AG20443 (cell line): ENCODE data around the gene KDM4F.
A peak's percentile ranks its signal among the peaks of the same experiment; 100 is the strongest.

Source experiments
- DNase-seq: peaks from one replicate; pipeline ENCODE4 v3.0.0; 2012; ENCODE audit warnings: low spot score, mixed read lengths

KDM4F gene

DNA sequence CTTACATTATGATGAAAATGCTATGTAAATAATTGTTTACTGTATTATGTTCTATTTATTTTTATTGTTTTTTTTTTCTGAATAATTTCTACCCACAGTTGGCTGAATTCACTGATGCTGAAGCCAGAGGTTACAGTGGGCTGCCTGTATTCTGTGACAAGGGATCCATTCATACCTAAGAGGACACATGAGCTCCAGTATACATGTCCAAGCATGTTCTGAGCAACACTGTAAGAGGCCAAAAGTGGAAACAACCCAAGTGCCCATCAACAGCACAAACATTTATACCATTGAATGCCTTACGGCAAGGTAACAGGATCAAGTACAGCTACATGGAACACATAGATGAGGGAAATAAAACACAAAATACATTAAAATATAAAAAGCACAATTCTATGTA lies 16.1 kb downstream of the KDM4F start:
- DNase-seq = no peak

DNA sequence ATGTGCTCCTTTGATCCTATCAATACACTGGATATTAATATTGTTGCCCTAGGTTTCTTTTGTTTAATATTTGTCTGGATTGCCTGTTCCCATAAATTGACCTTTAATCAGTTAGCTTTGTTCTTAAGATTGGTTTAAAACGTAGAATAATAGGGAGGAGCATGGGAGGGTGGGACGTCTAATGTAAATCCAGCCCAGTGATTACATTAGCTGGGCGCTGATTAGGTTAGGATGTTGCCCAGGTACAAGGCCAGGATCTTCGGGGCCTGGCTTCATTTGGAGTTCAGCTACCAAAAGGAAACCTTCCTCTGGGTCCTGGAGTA lies 17.5 kb downstream of the KDM4F start, which contains the start of gene SRSF8:
SRSF8 (plus strand) TSS at position 204 of the 323 bp plus-strand sequence. CDS start 308 bp downstream, outside the sequence.
- no peak for DNase-seq

DNA sequence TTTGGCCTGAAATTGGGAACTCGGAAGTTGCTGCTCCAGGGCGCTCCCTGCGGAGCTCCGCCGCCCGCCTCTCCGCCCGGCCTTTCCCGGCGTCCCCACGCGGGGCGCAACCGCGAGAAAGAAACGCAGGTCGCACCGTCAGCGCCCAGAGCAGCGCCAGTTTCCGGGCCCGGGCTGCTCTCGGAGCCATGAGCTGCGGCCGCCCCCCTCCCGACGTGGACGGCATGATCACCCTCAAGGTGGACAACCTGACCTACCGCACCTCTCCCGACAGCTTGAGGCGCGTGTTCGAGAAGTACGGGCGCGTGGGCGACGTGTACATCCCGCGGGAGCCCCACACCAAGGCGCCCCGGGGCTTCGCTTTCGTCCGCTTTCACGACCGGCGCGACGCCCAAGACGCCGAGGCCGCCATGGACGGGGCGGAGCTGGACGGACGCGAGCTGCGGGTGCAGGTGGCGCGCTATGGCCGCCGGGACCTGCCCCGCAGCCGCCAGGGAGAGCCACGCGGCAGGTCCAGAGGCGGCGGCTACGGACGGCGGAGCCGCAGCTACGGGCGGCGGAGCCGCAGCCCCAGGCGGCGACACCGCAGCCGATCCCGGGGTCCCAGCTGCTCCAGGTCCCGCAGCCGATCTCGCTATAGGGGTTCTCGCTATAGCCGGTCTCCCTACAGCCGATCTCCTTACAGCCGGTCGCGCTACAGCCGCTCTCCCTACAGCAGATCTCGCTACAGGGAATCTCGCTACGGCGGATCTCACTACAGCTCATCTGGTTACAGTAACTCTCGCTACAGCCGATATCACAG lies 18.0 kb downstream of the KDM4F start:
- peak; percentile 89 for DNase-seq

GRCh38 chr11:95067841-95068219 lies 18.6 kb downstream of the KDM4F start:
- no peak for DNase-seq

- DNase-seq = peak; percentile 55
Measured at GRCh38 chr11:95068549-95068948, 19.3 kb downstream of the KDM4F start.

GRCh38 chr11:95070471-95070870 lies 21.2 kb downstream of the KDM4F start:
- no peak for DNase-seq

- no peak for DNase-seq
Measured at GRCh38 chr11:95072948-95073347, 23.7 kb downstream of the KDM4F start.

DNA sequence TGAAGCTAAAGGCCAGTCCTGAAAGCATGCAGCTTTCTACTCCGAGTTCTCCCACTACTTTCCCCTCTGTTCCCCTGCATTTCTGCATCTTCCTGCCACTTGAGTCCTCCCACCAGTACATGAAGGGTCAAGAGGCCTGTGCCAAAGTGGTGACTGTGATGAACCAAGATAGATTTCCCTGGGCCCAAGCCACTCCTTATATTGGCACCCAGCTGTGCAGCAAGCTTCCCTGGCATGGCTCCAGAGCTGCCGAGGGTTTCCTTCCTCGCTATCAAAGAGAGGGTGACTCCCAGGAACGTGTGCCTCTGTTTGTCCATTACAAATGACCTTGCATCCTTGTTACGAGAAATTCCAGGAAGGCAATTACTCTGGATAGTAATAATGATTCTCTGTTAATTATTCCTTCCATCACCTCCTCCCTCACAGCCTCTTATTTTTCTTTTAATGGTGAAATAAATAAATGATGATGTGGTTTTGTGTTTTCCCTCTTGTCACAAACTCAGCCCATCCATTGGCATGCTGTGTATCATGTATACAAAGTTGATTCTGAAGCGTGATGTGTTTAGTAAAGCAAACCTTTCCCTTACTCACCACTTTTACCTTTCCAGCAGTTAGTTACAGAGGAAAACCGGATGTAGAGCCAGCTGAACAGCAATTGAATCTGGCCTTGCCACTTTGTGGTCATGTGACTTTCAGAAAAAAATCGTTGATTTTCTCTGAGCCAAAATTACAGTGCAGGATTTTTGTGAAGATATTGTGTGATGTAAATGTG lies 25.8 kb downstream of the KDM4F start:
- no peak for DNase-seq

DNA sequence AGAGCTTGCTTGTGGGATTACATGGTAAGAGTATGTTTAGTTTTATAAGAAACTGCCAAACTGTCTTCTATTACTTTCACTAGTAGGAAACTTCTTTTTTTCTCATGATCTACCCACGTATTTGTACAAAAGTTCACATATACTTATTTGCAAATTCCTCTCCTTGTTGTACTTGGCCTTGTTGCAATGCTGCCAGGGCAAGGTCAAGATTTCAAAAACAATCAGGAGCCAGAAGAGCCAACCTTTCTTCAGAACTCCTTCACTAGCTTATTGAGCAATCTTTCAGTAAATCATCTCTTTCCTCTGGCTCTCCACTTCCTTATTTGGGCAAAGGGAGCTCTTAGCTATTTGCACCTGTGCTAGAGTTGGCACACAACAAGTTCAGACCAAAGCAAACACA lies 27.2 kb downstream of the KDM4F start:
- peak; percentile 14 for DNase-seq

GRCh38 chr11:95076981-95077380 lies 27.8 kb downstream of the KDM4F start:
- no peak for DNase-seq

DNA sequence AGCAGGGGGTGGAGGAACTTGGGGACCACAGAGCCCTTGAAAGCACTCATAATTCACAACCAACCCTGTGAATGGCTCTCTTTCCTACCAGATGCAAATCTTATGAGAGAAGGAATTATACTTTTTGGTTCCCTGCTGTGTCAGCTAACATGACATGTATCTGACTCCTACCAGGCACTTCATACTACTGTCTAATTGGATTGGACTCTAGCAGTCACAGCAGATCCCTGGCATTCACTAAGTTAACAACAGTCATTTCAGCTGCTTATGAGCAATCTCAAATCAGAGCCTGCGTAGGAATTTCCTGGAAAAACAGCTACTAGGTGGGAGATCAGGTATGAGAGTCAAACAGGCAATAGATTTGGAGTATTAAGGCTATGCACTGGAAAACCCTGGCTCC lies 29.3 kb downstream of the KDM4F start:
- DNase-seq = no peak

GRCh38 chr11:95081010-95081409 lies 31.8 kb downstream of the KDM4F start:
- no peak for DNase-seq

GRCh38 chr11:95081412-95081811 lies 32.2 kb downstream of the KDM4F start:
- DNase-seq = no peak

DNA sequence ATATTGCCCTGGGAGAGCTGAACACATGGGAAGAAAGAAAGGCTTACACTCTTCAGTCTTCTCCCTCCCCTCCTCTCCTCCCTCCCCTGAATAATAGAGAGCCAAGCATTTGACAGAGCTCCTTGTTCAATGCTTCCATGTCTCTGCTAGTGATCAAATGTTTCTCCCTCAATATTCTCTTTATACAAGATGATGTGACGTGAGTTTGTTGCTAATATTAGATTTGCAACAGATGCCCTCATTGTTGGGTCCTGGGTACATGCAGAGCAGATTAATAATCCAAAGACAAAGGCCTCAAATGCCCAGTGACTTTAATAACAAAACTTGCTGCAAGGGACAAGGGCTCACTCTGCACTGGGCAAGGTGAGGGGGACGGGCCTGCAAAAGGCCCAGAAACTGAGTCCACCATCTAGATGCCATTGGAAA lies 33.4 kb downstream of the KDM4F start:
- no peak for DNase-seq

DNA sequence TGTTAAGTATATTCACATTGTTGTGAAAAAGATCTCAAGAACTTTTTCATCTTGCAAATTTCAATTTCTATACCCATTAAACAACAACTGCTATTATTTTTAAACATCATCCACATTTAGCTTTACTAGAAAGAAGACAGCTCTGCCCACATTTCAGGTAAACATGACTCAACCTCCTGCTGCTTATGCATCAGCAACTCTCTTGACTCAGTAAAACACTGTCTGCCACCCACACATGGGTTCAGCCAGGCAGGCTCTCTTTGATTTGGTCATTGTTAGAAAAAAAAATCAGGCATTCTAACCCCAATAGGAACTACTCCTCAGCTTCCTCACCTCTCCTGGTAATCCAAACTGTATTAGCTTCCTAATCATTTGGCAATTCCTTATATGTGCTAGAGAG lies 35.3 kb downstream of the KDM4F start:
- DNase-seq = no peak

- DNase-seq = no peak
Measured at GRCh38 chr11:95085117-95085816, 36.0 kb downstream of the KDM4F start.

- DNase-seq = no peak
Measured at GRCh38 chr11:95086151-95086550, 36.9 kb downstream of the KDM4F start.

DNA sequence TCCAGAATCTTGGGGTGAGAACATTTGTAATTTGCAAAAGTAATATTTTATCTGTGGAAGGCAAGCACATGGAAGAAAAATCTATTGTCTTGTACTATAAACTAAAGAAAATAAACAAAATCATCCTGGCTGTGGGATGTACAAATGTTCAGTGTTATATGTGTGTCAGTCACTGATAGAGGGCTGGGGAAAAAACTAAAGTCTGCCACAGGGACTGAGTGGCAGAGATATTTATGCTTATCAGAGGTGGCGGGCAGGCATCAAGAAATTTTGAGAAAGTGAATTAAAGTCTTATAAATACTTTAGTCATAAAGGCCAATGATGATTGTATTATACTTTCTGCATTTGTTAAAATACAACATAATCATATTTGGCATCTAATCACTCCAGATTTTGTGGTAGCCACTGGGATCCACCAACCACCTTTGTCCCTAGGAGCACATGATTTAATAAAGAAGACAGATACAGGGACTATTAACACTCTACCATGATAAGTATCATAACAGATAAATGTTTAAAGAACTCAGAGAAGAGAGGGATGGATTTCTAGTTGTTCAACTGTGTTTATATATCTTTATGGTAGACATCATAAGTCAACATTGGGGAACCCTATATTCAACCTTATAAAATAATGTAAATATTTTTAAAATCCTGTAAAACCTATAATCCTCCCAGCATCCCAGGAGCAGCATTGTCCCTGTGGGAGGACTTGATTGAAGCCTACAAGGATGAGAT lies 37.8 kb downstream of the KDM4F start:
- no peak for DNase-seq

GRCh38 chr11:95088946-95089619 lies 39.9 kb downstream of the KDM4F start:
- DNase-seq = no peak

DNA sequence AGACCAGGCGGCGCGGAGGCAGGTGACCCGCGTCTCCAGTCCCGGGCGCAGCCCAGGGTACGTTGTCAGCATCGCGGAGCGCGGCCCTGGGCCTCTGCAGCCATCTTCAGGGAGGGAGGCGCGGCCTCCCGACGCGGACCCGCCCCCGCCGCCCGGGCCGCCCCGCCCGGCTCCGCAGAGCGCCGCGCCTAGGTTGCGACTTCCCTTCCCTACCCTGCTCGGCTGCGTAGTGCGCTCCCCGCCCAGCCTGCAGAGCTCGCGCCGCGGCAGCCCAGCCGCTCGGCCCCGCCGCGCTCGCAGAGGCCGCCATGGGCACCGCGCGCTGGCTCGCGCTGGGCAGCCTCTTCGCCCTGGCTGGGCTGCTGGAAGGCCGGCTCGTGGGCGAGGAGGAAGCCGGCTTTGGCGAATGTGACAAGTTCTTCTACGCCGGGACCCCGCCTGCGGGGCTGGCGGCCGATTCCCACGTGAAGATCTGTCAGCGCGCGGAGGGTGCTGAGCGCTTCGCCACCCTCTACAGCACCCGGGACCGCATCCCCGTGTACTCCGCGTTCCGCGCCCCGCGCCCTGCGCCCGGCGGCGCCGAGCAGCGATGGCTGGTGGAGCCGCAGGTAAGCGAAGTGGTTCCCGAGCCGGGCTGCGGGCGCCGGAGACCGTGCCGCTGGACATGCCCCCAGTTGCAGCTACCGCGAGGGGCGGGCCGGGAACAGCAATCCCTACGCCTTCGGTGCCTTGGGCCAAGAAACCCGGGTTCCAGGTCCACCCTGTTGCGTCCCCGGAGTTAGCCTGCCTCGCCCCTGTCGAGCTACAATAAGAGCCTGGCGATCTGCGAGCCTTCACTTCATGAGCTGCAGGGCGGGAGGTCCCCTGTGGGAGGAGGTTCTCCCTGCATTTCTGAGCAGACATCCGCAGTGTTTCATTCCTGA lies 40.7 kb downstream of the KDM4F start, which contains the start of gene ENDOD1:
ENDOD1 (plus strand) TSS at position 227 of the 923 bp plus-strand sequence; CDS start at position 309, 82 bp downstream.
- peak; percentile 95 for DNase-seq
